ENCODE results near the gene SLC25A34. TPM values are rescaled to one million over a fixed set of nuclear protein-coding genes. Genes with fewer than 3 reads are reported as not detected.

Gene SLC25A34
- total RNA-seq, 1 experiment from 2014 or later: 0.59 TPM

- no TSS peak for BruUV-seq (replicated peaks)
- ATAC-seq: no peak
Measured at GRCh38 chr1:15758953-15759661, 23.0 kb downstream of the SLC25A34 start.

More at GRCh38 chr1:15758953-15759661, 23.0 kb downstream of the SLC25A34 start:
- Histone ChIP-seq H3K4me1 (ENCODE audit: control insufficient read depth in 1 of 2, insufficient read depth in 2 of 2, low read length in 2 of 2) (peaks cover 5 to 33% of the 10 kb centered on the region in 2 experiments; a peak in 3 of 4 replicates), H3K4me2 (ENCODE audit: low read length) (no peak overlapping the region), H2AFZ (ENCODE audit: low read depth, low read length, poor library complexity, severe bottlenecking) (no peak overlapping the region), H3K4me3 (replicated peaks in 1 of 2; ENCODE audit: low read depth in 1 of 2, low read length in 2 of 2) (no peak overlapping the region), H3K9me2 (ENCODE audit: insufficient read depth) (no peaks in the 10 kb centered on the region), H3K79me2 (ENCODE audit: insufficient read depth, low read length) (no peaks in the 10 kb centered on the region), H3K9me3 (ENCODE audit: control insufficient read depth in 1 of 2, insufficient read depth in 1 of 2, low read depth in 1 of 2, low read length in 2 of 2) (no peaks in the 10 kb centered on the region), H3K9ac (ENCODE audit: low read length) (no peak overlapping the region), H3K36me3 (ENCODE audit: control insufficient read depth in 1 of 2, insufficient read depth in 2 of 2, low read length in 2 of 2) (no peaks in the 10 kb centered on the region), H3K27ac (ENCODE audit: low read depth, low read length) (no peak overlapping the region), H3K27me3 (ENCODE audit: insufficient read depth, low read length) (no peaks in the 10 kb centered on the region), H4K20me1 (ENCODE audit: insufficient read depth) (no peaks in the 10 kb centered on the region)
- ChIA-PET RAD21 (ENCODE audit: low non-redundant PET in 1 of 2, low total read pairs in 2 of 2, uncharacterized antibody in 2 of 2, unreplicated experiment in 2 of 2) (no interaction called here), CTCF (interaction anchor here (0.7 kb wide), 1 partner anchor 18 kb away, joined by 3 read pairs; no protein-coding TSS in a partner anchor), POLR2A (no interaction called here)
- intact Hi-C loops (cut with micrococcal nuclease): no loop called here
- TF ChIP-seq ELF1 (IDR thresholded peaks at IDR 0.05; ENCODE audit: borderline replicate concordance, low read depth) (no peak), EZH2 (IDR thresholded peaks at IDR 0.05) (no peak), EZH2phosphoT487 (IDR thresholded peaks at IDR 0.05; ENCODE audit: borderline replicate concordance) (no peak), SIN3A (IDR thresholded peaks at IDR 0.05; ENCODE audit: low read depth) (no peak), CTCF (IDR thresholded peaks at IDR 0.05 in 2 of 3, conservative IDR thresholded peaks at IDR 0.05 in 1 of 3; ENCODE audit: borderline replicate concordance in 1 of 3, insufficient read depth in 1 of 3, low read depth in 2 of 3, low read length in 2 of 3) (no peak), TCF7L2 (IDR thresholded peaks at IDR 0.05; ENCODE audit: borderline replicate concordance, extremely low read depth, insufficient read depth, insufficient read length) (no peak), ZBTB33 (IDR thresholded peaks at IDR 0.05; ENCODE audit: extremely low read depth, insufficient replicate concordance, low read length) (no peak), RAD21 (IDR thresholded peaks at IDR 0.05; ENCODE audit: low read depth) (no peak), CEBPB (IDR thresholded peaks at IDR 0.05; ENCODE audit: low read depth) (no peak), YY1 (IDR thresholded peaks at IDR 0.05; ENCODE audit: extremely low read depth, insufficient replicate concordance, low read depth, low read length) (no peak), ATF3 (IDR thresholded peaks at IDR 0.05) (no peak), REST (IDR thresholded peaks at IDR 0.05; ENCODE audit: low read depth) (no peak), JUND (IDR thresholded peaks at IDR 0.05) (no peak), MAX (IDR thresholded peaks at IDR 0.05) (no peak), SRF (IDR thresholded peaks at IDR 0.05; ENCODE audit: low read depth) (no peak), EGR1 (IDR thresholded peaks at IDR 0.05; ENCODE audit: low read depth) (no peak), ZFX (IDR thresholded peaks at IDR 0.05) (no peak), FOSL1 (IDR thresholded peaks at IDR 0.05; ENCODE audit: low read depth) (no peak), POLR2AphosphoS5 (IDR thresholded peaks at IDR 0.05; ENCODE audit: low read depth, low read length) (no peak), POLR2A (IDR thresholded peaks at IDR 0.05; ENCODE audit: borderline replicate concordance, extremely low read depth, insufficient read depth, insufficient read length) (no peak)
- no peak for DNase-seq (ENCODE audit: low read depth, low spot score)

All from HCT116 (cell line).